ENCODE measurements around the gene CLNK.

DNA sequence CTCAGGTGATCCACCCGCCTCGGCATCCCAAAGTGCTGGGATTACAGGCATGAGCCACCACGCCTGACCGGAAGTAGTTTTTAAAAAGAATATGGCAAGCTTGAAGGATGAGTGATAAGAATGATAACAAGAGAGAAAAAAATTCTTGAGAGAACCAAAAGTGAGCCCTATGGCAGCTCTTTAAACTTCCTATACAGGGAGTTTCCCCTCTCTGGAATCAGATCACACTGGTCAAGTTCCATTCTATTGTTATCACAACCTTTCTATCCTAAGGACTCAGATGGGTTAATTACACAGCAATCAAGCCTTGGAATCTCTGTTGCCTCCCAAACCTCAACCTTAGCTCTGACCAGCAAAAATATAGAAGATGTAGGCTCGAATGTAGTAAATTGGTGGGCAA, 193.6 kb downstream of the CLNK start:
- no peak for TF ChIP-seq POLR2AphosphoS5 (IDR thresholded peaks at IDR 0.05; ENCODE audit: low read depth, low read length)
- TF ChIP-seq, protein P1, sequence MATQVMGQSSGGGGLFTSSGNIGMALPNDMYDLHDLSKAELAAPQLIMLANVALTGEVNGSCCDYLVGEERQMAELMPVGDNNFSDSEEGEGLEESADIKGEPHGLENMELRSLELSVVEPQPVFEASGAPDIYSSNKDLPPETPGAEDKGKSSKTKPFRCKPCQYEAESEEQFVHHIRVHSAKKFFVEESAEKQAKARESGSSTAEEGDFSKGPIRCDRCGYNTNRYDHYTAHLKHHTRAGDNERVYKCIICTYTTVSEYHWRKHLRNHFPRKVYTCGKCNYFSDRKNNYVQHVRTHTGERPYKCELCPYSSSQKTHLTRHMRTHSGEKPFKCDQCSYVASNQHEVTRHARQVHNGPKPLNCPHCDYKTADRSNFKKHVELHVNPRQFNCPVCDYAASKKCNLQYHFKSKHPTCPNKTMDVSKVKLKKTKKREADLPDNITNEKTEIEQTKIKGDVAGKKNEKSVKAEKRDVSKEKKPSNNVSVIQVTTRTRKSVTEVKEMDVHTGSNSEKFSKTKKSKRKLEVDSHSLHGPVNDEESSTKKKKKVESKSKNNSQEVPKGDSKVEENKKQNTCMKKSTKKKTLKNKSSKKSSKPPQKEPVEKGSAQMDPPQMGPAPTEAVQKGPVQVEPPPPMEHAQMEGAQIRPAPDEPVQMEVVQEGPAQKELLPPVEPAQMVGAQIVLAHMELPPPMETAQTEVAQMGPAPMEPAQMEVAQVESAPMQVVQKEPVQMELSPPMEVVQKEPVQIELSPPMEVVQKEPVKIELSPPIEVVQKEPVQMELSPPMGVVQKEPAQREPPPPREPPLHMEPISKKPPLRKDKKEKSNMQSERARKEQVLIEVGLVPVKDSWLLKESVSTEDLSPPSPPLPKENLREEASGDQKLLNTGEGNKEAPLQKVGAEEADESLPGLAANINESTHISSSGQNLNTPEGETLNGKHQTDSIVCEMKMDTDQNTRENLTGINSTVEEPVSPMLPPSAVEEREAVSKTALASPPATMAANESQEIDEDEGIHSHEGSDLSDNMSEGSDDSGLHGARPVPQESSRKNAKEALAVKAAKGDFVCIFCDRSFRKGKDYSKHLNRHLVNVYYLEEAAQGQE (IDR thresholded peaks at IDR 0.05; ENCODE audit: insufficient read depth in 1 of 2, low read depth in 2 of 2, low read length in 2 of 2), result no peak
- no peak for TF ChIP-seq FOXP2 (optimal IDR thresholded peaks at IDR 0.05; ENCODE audit: borderline replicate concordance, extremely low read depth, extremely low read length, insufficient read depth)
- TF ChIP-seq SIN3A (IDR thresholded peaks at IDR 0.05; ENCODE audit: borderline replicate concordance, insufficient read depth, low read length), result no peak
- TF ChIP-seq TAF1 (IDR thresholded peaks at IDR 0.05; ENCODE audit: borderline replicate concordance, insufficient read depth, low read length), result no peak

Measured in PFSK-1 (cell line).